ENCODE data around the gene RPL13.

RPL13 gene

DNA sequence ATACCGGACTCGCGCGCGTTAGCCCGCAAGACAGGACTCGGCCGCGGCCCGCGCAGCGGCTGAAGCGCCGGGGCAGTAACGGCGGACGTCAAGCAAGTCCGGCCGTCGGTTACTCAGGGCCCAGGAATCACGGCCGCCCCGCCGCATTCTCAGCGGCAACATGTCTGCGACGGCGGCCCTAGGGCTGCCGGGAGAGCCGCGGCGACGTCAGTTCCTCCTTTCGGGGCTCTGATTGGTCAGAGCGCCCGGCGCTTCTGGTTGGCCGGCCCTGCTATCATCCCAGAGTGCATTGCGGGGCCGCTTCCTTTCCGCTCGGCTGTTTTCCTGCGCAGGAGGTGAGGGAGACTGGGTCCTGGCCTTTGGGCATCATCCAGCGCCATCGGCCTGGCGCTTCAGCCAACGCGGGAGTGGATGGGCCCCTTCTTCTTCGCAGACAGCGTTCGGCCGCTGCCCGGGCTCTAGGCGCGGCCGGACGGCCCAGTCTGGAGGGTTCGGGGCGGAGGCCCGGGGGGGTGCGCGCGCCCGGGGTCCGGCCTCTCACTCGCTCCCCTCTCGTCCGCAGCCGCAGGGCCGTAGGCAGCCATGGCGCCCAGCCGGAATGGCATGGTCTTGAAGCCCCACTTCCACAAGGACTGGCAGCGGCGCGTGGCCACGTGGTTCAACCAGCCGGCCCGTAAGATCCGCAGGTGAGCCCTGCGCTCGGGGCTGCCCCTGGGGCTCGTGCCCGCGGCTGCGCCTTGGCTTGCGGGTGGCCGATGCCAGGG is at the start of gene RPL13:
Gene RPL13 (plus strand): TSS at position 305 of the 764 bp plus-strand sequence. CDS start 278 bp downstream, at position 583.
- DNase-seq: peak; percentile 88

DNA sequence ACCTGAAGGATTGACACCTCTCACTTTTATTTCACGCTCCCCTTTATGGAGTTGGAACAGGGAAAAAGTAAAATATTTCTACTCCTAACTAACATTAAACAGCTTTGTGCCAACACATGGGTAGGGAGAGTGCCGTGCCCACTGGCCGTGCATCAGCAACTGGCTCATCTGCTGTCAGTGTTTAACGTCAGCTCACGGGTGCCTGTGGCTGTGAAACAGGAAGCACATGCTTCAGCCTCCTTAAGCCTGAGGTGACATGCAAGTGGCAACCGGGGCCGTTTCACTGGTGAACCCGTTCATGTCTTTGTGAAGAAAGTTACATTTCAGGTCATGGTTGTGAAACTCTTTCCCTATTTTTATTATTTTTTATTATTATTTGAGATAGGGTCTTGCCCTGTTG is 49.1 kb upstream of the RPL13 start:
- DNase-seq: no peak

DNA sequence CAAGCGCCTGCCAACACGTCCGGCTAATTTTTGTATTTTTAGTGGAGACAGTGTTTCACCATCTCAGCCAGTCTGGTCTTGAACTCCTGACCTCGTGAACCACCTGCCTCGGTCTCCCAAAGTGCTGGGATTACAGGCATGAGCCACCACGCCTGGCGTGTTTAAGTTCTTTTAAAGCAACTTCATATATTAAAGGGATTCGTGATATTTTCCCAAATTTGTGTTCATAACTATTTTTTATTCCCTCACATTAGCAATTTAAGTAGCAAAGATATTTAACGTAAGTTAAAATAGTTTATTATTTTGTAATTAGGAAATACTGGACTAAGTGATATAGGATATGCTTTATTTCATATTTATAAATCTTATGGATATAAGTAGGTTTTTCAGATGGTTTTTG is 48.0 kb upstream of the RPL13 start:
- DNase-seq: no peak

DNA sequence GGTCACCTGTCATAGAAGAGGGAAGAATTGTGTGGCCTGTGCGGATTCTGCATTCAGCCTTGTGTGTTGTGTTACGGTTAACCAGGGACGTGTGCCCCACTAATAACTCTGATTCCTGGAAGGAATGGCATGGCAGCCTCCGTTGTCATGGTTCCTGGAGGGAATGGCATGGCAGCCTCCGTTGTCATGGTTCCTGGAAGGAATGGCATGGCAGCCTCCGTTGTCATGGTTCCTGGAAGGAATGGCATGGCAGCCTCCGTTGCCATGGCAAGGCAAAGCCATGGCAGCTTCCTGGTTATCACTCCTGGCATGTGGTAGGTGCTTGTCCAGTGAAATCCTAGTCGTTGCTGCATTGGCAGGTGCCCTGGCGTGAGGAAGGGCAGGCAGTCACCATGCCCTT is 43.4 kb upstream of the RPL13 start:
- DNase-seq: no peak

DNA sequence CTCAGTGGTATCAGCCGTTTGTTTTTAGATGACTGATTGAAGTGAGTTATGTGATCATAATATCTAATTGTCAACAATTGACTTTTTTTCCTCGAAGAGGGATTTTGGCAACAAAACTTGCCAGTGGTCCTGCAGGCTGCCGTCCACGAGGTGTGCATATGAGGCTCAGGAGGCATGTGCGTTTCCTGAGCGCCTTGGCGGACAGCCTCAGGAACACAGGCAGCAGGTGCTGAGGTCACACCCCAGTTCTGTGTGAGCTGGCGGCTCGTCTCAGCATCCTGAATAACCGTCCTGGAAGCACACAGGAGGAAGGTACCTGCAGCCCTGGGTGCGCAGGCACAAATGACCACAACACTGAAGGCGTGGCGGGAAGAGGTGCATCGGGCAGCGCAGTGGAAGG is 40.6 kb upstream of the RPL13 start:
- DNase-seq: no peak

DNA sequence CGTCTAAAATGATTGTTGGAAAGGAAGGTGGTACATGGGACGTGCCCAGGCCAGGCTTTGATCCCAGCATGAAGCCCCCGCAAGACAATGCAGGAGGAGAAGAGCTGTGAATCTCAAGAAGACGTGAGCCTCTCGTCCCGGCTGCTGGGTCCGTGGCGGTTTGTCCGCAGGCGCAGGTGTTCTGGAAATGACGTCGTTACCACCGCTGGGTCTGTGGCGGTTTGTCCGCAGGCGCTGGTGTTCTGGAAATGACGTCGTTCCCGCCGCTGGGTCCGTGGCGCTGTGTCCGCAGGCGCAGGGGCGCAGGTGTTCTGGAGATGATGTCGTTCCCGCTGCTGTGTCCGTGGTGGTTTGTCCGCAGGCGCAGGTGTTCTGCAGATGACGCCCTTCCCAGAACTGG is 38.2 kb upstream of the RPL13 start:
- no peak for DNase-seq

DNA sequence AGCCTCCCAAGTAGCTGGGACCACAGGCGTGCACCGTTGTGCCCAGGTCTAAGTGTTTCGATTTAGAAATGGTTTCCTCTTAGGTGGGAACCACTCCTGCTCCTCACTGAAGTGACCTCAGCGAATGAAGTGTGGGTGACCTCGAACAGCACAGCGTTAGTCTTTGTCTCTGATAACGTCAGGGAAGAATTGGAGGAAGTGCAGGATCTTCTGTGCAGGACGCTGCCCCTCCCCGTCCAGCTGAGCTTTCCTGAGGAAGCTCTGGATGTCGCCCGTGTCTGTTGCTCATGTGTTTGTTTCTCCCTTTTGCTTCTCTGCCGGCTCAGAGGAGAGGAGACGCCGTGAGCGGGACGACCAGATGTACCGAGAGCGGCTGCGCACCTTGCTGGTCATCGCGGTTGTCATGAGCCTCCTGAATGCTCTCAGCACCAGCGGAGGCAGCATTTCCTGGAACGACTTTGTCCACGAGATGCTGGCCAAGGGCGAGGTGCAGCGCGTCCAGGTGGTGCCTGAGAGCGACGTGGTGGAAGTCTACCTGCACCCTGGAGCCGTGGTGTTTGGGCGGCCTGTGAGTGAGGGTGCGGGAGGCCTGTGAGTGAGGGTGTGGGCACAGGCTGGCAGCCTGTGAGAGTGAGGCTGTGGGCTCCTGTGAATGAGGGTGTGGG is 36.7 kb upstream of the RPL13 start:
- DNase-seq: no peak

DNA sequence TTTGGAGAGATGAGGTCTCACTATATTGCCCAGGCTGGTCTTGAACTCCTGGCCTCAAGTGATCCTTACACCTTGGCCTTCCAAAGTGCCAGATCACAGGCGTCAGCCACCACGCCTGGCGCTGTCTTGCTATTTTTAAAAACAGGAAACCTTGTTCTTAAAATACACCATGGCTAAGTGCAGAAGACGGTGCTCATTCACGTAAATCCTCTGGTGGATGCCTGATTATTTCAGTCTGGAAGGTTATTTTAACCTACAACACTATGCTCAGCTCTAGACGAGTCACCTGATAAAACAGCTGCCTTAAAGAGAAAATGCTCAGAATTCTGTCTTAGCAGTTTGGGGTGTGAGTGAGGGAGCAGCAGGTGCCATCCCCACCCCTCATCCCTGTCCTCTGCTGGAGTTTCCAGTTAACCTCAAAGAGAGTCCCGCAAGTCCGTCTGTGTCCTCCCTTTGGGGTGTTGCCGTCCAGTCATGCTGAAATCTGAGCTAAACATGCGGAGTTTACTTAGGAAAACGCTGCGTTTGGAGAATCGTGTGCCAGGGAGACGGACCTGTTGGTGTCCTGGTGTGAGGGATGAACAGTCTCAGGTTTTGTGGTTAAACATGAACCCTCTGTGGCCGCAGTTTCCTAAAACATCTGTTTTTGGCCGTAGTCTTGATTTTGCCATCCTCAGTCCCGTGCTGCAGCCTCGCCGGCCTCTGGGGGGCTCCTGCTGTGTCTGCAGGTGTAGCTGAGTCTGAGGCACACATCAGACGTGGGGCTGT is 35.2 kb upstream of the RPL13 start:
- no peak for DNase-seq

DNA sequence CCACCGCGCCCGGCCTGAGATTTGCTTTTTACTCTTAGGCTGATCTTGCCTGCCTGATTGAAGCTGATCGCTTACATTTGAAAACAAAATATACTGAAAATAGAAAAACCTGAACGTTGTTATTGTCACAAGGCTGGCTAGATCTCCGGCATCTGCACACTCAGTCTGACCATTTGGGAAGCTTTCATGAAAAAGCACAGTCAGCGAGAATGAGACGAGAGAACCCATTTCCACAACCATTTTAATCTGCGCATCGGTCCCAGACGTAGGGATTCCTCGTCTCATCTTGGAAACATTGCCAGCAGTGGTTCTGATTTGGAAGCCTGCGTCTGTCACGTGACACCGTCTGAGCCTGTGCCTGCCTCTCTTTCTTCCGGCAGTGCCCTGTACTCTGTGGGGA is 31.4 kb upstream of the RPL13 start:
- DNase-seq: no peak

DNA sequence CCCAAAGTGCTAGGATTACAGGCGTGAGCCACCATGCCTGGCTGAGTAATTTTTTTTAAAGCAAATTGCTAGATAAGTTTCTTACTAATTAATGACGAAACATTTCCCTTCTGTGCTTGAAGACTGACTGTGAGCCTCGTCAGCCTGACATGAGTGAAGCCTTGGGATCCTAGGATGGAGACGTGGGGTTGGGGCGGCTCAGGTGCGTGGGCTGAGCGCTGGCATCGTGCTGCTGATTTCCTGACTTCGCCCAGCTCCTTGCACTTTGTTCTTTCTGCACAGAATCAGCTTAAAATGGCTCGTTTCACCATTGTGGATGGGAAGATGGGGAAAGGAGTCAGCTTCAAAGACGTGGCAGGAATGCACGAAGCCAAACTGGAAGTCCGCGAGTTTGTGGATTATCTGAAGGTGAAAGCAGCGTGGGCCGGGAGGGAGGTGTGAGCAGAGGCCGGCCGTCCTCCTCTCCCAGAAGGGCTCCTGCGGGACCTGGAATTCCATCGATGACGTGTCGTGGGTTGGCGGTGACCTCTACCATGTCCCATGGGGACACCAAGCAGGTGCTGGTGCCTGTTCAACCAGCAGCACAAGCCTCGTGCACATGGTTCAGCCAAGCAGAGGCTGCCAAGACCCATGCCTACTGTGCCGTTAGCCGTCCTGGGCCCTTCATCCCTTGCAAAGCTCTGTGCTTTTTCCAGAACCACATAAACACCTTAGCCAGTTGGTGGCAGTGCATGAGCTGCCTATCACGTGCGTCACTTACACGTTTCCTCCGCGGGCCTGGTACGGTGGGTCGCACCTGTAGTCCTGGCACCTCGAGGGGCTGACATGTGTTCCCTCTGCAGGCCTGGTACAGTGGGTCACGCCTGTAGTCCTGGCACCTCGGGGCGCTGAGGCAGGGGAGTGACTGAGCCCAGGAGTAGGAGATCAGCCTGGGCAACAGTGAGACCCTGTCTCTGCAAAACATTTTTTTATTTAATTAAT is 29.8 kb upstream of the RPL13 start:
- no peak for DNase-seq

DNA sequence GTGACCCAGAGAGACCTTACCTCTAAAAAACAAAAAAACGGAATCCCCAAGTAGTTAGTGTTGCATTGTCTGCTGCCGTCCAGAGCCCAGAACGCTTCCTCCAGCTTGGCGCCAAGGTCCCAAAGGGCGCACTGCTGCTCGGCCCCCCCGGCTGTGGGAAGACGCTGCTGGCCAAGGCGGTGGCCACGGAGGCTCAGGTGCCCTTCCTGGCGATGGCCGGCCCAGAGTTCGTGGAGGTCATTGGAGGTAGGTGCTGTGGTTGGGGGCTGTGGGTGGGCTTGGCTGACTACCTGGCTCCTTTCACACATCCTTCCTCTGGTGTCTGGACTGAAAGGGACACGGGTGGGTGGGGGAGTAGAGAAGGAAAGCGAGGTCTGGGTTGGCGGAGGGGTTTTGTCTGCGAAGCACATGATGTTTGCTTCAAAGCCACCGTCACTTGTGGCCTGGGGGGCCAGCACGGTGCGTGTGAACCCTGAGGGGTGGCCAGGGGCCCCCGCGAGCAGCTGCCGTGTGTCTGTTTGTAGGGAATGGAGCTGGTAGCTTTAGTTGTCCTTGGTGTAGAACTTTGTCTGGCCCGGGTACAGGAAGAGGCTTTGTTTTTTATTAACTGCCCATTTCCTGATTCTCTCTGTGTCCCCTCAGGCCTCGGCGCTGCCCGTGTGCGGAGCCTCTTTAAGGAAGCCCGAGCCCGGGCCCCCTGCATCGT is 28.5 kb upstream of the RPL13 start:
- DNase-seq: no peak

DNA sequence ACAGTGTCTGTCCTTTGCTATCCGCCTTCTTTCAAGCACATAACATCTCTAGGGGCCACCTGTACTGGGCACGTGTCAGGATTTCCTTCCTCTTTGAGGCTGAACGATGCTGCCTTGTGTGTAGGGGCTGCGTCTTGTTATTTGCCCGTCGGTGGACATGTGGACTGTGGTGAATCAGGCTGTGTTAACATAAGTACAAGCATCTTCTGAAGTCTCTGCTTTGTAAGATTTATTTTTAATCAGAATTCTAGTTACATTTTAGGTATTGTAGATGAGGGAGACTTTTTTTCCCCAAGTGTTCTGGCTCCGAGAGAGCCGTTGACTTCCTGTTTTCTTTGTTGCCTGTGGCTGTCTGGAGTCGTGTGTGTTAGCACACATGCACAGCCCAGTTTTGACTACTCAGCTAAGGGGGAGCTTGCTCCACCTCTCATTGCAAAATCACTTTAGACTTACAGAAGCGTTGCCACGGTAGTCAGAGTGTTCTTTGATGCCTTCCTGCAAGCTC is 26.2 kb upstream of the RPL13 start:
- peak; percentile 19 for DNase-seq

DNA sequence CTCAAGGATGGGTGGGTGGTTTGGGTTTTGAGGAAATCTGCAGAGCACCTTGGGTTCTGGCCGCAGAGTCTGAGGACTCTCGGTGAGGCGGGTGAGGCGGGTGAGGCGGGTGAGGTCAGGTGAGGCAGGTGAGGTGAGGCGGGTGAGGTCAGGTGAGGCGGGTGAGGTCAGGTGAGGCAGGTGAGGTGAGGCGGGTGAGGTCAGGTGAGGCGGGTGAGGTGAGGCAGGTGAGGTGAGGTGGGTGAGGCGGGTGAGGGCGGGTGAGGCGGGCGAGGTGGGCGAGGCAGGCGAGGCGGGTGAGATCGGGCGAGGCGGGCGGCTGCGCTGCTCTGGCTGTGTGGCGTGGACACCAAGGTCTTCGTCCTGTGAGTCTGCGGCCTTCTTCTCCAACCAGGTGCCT is 24.1 kb upstream of the RPL13 start:
- DNase-seq: no peak

DNA sequence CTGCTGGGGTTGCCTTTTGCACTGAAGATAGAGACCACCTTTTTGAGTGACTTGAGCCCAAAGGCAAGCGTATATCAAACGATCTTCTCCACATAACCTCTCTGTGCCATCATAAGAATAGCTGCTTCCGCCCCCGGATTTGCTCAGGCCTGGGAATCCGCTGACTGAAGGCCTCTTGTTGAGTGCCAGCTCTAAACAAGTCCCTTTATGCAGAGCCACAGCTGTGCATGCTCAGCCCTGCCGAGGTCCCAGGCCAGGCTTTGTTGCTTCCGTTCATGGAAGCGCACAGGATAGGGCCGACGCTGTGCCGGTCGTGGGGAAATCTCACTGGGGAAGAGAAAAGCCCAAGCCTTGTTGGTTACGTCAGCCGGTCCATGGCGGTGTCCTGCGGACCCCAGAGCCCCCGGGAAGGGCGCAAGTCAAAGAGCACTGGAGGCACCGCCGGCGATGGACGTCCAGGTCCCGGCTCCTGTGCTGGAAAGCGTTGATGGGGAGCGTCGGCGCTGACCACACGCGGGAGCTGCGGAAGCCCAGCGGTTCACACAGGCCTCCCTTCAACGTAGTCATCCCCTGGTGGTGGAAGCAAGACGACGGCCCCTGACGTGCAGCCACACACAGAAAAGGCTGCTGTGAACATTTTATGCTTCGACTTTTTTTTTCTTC is 23.5 kb upstream of the RPL13 start:
- DNase-seq: no peak

DNA sequence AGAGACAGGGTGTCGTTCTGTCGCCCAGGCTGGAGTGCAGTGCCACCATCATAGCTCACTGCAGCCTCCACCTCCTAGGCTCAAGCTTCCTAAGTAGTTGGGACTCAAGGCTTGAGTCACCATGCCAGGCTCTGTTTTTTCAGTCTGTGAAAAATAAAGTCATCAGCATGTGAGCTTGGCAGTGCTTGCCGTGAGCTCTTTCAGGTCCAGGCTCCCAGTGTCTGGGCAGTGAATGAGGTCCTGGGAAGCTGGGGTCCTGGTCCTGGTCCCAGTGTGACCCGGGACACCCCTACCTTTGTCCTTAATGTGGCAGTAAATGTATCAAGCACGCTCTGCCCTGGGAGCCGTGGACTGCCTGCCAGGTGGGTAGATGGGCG is 22.9 kb upstream of the RPL13 start:
- DNase-seq: no peak

DNA sequence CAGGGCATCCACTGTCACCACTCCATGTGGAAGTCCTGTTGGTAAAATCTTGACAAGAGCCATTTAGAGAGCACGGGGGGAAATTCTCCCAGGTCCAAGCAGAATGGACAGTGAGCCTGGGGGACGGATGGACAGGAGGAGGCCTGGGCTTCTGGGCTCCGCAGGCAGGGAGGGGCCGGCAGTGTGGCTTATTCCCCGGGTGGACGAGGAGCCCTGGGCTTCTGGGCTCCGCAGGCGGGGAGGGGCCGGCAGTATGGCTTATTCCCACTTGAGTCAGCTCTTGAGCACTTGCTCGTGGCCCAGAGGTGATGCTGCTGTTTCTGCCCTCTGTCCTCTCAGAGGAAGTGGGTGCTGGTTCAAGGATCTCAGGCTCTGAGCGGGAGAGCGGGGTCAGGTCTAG is 22.2 kb upstream of the RPL13 start:
- DNase-seq: no peak

DNA sequence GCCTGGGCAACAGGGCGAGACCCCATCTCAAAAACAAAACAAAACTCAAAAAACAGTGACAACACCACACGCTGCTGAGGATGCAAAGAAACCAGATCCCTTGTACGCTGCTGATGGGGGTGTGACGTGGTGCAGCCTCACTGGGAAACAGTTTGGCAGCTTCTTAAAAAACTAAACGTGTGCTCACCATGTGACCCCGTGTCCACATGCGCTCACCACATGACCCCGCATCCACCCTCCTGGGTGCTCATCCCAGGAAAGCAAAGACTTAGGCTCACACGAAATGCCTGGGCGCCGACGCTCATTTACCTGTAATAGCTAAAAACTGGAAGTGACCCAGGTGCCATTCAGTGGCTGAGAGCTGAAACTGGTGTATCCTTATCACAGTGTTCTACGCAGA is 19.9 kb upstream of the RPL13 start:
- DNase-seq: no peak

DNA sequence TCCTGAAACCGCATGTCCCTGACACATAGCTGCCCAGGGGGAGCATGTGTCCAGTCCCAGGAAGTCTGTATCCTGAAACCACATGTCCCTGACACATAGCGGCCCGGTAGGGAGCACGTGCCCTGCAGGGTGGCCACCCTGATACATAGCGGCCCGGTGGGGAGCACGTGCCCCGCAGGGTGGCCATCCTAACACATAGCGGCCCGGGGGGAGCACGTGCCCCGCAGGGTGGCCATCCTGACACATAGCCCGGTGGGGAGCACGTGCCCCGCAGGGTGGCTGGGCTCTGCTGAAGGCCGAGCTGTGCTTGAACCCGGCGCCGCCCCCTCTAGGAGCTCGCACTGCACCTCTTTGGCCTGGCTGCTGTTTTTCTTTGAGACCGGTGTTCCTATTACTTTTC is 18.7 kb upstream of the RPL13 start:
- no peak for DNase-seq

DNA sequence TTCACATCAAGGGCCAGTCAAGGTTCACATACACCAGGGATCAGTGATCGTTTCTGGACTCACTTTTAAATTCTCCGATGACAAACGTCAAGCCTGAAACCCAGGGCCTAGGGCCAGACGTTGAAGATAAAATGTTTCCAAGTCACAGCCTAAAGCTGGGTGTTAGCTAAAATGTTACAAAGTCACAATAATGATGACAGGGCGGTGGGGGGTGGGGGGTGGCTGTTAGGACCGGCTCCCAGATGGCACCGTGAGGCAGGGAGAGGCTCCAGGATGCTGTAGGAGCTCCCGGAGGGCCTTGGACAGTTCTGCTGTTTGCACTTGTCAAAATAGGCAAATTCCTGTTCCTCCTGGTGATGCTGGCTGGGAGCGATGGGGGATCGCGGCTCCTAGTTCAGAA is 16.4 kb upstream of the RPL13 start:
- no peak for DNase-seq

DNA sequence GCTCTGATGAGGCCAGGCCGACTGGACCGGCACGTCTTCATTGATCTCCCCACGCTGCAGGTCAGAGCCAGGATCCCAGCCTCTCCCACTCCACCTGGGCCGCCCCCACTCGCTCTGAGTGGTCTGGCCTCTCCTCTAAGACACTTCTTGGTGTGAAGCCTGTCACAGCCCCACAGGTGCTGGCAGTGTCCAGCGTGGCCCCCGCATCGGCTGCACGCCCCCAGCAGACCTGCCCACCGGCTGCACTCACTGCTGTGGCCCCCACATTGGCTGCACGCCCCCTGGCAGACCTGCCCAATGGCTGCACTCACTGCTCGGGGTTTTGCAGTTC is 15.8 kb upstream of the RPL13 start:
- no peak for DNase-seq

DNA sequence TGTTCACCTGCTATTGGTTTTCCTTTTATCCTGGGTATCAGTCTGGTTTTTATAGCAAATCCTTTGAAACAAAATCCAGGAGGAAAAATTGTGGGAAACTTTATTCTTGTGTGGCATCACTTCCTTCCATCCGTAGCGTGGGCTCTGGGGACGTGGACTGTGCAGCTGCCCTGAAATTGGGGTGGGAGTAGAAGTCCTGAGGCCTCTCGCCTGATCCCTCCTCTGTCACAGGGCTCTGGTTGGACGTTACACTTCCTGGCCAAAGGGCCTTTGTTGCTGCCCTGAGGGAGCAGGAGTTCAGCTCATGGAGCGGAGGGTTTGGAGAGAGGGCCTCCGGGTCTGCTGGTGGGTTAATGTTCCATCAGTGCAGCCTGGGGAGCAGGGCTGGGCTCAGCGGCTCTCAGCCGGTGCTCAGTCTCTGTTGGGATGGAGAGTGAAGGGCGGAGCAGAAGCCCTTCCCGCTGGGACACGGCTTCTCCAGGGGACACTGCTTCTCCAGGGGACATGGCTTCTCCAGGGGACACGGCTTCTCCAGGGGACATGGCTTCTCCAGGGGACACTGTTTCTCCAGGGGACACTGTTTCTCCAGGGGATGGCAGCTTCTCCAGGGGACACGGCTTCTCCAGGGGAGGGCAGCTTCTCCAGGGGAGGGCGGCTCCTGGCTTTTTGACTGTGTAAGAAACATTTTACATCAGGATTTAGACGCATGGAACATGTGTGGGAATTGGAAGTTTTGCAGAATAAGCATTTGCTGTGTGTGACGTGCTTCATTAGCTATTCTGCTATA is 15.2 kb upstream of the RPL13 start:
- no peak for DNase-seq

Measured in activated CD4-positive, alpha-beta T cell treated with anti-CD3 and anti-CD28 coated beads for 1 hour (primary cell).